ENCODE results near the gene SERPINF2. TPM values are rescaled to one million over a fixed set of nuclear protein-coding genes. Genes with fewer than 3 reads are reported as not detected.

The SERPINF2 gene
- total and polyA plus RNA-seq, 2 donors (not counting 1 experiment from before 2014, with no cell fraction given): 0.06 to 0.17 TPM

DNA sequence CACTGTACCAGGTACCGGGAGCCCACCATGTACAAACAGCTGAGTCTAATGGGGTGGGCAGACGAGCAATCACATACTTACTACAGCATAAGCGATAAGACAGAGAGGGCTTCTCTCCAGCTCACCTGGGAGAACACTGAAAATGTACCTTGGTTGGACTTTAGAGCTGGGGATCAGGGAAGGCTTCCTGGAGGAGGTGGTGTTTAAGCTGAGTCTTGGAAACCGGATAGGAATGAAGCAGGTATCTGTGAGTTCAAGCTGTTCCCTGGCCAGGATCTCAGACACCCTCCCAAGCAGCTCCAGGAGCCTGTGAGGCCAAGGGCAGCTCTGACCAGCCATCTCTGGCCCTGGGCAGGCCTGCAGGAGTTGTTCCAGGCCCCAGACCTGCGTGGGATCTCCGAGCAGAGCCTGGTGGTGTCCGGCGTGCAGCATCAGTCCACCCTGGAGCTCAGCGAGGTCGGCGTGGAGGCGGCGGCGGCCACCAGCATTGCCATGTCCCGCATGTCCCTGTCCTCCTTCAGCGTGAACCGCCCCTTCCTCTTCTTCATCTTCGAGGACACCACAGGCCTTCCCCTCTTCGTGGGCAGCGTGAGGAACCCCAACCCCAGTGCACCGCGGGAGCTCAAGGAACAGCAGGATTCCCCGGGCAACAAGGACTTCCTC lies 11.2 kb downstream of the SERPINF2 start:
- Histone ChIP-seq H3K4me1 (ENCODE audit: control insufficient read depth, extremely low read depth, insufficient read depth, low read length) (no peaks in the 10 kb centered on the region), H2AFZ (ENCODE audit: low read length) (no peak overlapping the region), H3K9ac (ENCODE audit: insufficient read depth, low read length) (no peak overlapping the region), H3K79me2 (ENCODE audit: control insufficient read depth, insufficient read depth, low read length) (no peaks in the 10 kb centered on the region), H3K27ac (ENCODE audit: insufficient read depth, low read length) (no peak overlapping the region), H4K20me1 (ENCODE audit: control insufficient read depth, extremely low read depth, insufficient read depth, low read length) (no peaks in the 10 kb centered on the region), H3K36me3 (ENCODE audit: control insufficient read depth, insufficient read depth, low read length) (no peaks in the 10 kb centered on the region), H3K9me3 (ENCODE audit: control insufficient read depth, insufficient read depth, low read depth, low read length) (no peaks in the 10 kb centered on the region), H3K4me2 (ENCODE audit: extremely low read depth, insufficient read depth, low read length) (no peak overlapping the region), H3K4me3 (replicated peaks in 1 of 4; ENCODE audit: control extremely low read depth in 1 of 4, insufficient read depth in 1 of 4, low read depth in 3 of 4, low read length in 4 of 4) (no peak overlapping the region), H3K27me3 (ENCODE audit: control insufficient read depth, insufficient read depth, low read length) (no peaks in the 10 kb centered on the region)
- no peak for TF ChIP-seq EZH2 (IDR thresholded peaks at IDR 0.05; ENCODE audit: low read length, missing control alignments)
- TF ChIP-seq, protein P1, sequence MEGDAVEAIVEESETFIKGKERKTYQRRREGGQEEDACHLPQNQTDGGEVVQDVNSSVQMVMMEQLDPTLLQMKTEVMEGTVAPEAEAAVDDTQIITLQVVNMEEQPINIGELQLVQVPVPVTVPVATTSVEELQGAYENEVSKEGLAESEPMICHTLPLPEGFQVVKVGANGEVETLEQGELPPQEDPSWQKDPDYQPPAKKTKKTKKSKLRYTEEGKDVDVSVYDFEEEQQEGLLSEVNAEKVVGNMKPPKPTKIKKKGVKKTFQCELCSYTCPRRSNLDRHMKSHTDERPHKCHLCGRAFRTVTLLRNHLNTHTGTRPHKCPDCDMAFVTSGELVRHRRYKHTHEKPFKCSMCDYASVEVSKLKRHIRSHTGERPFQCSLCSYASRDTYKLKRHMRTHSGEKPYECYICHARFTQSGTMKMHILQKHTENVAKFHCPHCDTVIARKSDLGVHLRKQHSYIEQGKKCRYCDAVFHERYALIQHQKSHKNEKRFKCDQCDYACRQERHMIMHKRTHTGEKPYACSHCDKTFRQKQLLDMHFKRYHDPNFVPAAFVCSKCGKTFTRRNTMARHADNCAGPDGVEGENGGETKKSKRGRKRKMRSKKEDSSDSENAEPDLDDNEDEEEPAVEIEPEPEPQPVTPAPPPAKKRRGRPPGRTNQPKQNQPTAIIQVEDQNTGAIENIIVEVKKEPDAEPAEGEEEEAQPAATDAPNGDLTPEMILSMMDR (conservative IDR thresholded peaks at IDR 0.05 in 1 of 2, IDR thresholded peaks at IDR 0.05 in 1 of 2; ENCODE audit: low read depth in 1 of 2, low read length in 2 of 2): no peak
- no peak for DNase-seq (ENCODE audit: low read depth in 2 of 2)

DNA sequence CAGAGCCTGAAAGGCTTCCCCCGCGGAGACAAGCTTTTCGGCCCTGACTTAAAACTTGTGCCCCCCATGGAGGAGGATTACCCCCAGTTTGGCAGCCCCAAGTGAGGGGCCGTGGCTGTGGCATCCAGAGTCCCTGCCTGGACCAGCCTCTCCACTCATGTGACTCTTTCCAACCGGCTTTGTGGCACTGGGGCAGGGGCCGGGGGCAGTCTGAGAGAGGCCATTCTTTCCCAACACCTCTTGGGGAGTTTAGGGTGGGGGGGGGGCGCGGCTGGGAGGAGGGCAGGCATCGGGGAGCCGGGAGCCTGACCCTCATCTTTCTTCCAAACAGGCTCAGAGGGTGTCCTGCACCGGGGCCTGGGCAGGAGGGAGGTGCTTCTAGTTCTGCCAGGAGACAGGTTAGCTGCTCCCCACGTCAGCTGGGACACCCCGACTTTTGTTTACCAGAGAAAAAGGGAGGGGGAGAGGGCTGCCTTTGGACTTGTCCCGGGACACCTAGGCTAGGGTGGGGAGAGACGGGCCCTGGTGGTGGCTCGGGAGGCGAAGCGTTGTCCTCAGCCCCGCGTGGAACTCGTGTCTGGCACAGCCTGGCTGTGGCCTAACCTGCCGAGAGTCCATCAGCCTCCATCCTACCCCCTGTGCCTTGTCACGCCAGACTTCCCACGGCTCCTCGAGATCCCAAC lies 11.9 kb downstream of the SERPINF2 start:
- Histone ChIP-seq H3K4me1 (ENCODE audit: control insufficient read depth, extremely low read depth, insufficient read depth, low read length) (no peaks in the 10 kb centered on the region), H3K9ac (ENCODE audit: insufficient read depth, low read length) (no peak overlapping the region), H3K36me3 (ENCODE audit: control insufficient read depth, insufficient read depth, low read length) (no peaks in the 10 kb centered on the region), H3K27ac (ENCODE audit: insufficient read depth, low read length) (no peak overlapping the region), H3K79me2 (ENCODE audit: control insufficient read depth, insufficient read depth, low read length) (no peaks in the 10 kb centered on the region), H3K27me3 (ENCODE audit: control insufficient read depth, insufficient read depth, low read length) (no peaks in the 10 kb centered on the region), H3K4me2 (ENCODE audit: extremely low read depth, insufficient read depth, low read length) (no peak overlapping the region), H2AFZ (ENCODE audit: low read length) (no peak overlapping the region), H3K9me3 (ENCODE audit: control insufficient read depth, insufficient read depth, low read depth, low read length) (no peaks in the 10 kb centered on the region), H3K4me3 (replicated peaks in 1 of 4; ENCODE audit: control extremely low read depth in 1 of 4, insufficient read depth in 1 of 4, low read depth in 3 of 4, low read length in 4 of 4) (no peak overlapping the region), H4K20me1 (ENCODE audit: control insufficient read depth, extremely low read depth, insufficient read depth, low read length) (no peaks in the 10 kb centered on the region)
- no peak for DNase-seq (ENCODE audit: low read depth in 2 of 2)
- TF ChIP-seq, protein P1 (conservative IDR thresholded peaks at IDR 0.05 in 1 of 2, IDR thresholded peaks at IDR 0.05 in 1 of 2; ENCODE audit: low read depth in 1 of 2, low read length in 2 of 2): no peak
- TF ChIP-seq EZH2 (IDR thresholded peaks at IDR 0.05; ENCODE audit: low read length, missing control alignments): no peak

DNA sequence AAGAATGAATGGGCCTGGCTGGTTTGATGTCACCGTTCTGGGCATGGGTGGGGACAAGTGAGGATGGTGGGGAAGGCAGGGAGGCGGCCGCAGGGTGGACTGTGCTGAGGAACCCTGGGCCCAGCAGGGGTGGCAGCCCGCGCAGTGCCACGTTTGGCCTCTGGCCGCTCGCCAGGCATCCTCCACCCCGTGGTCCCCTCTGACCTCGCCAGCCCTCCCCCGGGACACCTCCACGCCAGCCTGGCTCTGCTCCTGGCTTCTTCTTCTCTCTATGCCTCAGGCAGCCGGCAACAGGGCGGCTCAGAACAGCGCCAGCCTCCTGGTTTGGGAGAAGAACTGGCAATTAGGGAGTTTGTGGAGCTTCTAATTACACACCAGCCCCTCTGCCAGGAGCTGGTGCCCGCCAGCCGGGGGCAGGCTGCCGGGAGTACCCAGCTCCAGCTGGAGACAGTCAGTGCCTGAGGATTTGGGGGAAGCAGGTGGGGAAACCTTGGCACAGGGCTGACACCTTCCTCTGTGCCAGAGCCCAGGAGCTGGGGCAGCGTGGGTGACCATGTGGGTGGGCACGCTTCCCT lies 12.7 kb downstream of the SERPINF2 start:
- Histone ChIP-seq H3K27me3 (ENCODE audit: control insufficient read depth, insufficient read depth, low read length) (no peaks in the 10 kb centered on the region), H3K4me3 (replicated peaks in 1 of 4; ENCODE audit: control extremely low read depth in 1 of 4, insufficient read depth in 1 of 4, low read depth in 3 of 4, low read length in 4 of 4) (no peak overlapping the region), H3K4me2 (ENCODE audit: extremely low read depth, insufficient read depth, low read length) (no peak overlapping the region), H3K79me2 (ENCODE audit: control insufficient read depth, insufficient read depth, low read length) (no peaks in the 10 kb centered on the region), H3K9ac (ENCODE audit: insufficient read depth, low read length) (no peak overlapping the region), H3K9me3 (ENCODE audit: control insufficient read depth, insufficient read depth, low read depth, low read length) (no peaks in the 10 kb centered on the region), H3K27ac (ENCODE audit: insufficient read depth, low read length) (no peak overlapping the region), H3K4me1 (ENCODE audit: control insufficient read depth, extremely low read depth, insufficient read depth, low read length) (no peaks in the 10 kb centered on the region), H3K36me3 (ENCODE audit: control insufficient read depth, insufficient read depth, low read length) (no peaks in the 10 kb centered on the region), H2AFZ (ENCODE audit: low read length) (no peak overlapping the region), H4K20me1 (ENCODE audit: control insufficient read depth, extremely low read depth, insufficient read depth, low read length) (no peaks in the 10 kb centered on the region)
- TF ChIP-seq, protein P1 (conservative IDR thresholded peaks at IDR 0.05 in 1 of 2, IDR thresholded peaks at IDR 0.05 in 1 of 2; ENCODE audit: low read depth in 1 of 2, low read length in 2 of 2): no peak
- no peak for TF ChIP-seq EZH2 (IDR thresholded peaks at IDR 0.05; ENCODE audit: low read length, missing control alignments)
- DNase-seq (ENCODE audit: low read depth in 2 of 2): no peak

All from fibroblast of lung (primary cell).